Tibial nerve (tissue), 4 donors: ENCODE data around the gene OSBPL10. TPM values are rescaled to one million over a fixed set of nuclear protein-coding genes. Genes with fewer than 3 reads are reported as not detected.

ENCODE experiments used
- DNase-seq, 2 donors: peaks; one replicate each; pipeline ENCODE4 v3.0.0-alpha.2; 2019; ENCODE audit warnings: low spot score in 2 of 2
- H3K27ac ChIP-seq, 4 donors: fragments of 200-600 bp; sonication (generic) in 3 of 4; one replicate each; pipeline ENCODE4 v1.5.1; 2017 to 2019; ENCODE audit warnings: mild to moderate bottlenecking in 1 of 4
- H3K27me3 ChIP-seq, 2 donors: fragments of 200-600 bp; sonication (generic) in 1 of 2; one replicate each; pipeline versions ENCODE4 v1.5.1 to v1.6.0; 2017 to 2019
- H3K36me3 ChIP-seq, 3 donors: fragments of 200-600 bp; sonication (generic); one replicate each; pipeline ENCODE4 v1.5.1; 2018 to 2019
- H3K4me1 ChIP-seq, 4 donors: fragments of 200-600 bp; sonication (generic) in 3 of 4; one replicate each; pipeline ENCODE4 v1.5.1; 2017 to 2019
- H3K4me3 ChIP-seq, 4 donors: fragments of 200-600 bp; sonication (generic) in 3 of 4; one replicate each; pipeline ENCODE4 v1.5.1; 2017 to 2019; ENCODE audit warnings: mild to moderate bottlenecking in 1 of 4, moderate library complexity in 1 of 4
- H3K9me3 ChIP-seq, 4 donors: fragments of 200-600 bp; sonication (generic) in 3 of 4; one replicate each; pipeline ENCODE4 v1.5.1; 2017 to 2019
- EP300 ChIP-seq, 2 donors: sonication (generic); formaldehyde crosslinking; IDR thresholded peaks; one replicate each; pipeline ENCODE4 v1.6.1; 2017; ENCODE audit warnings: antibody characterized with exemption in 2 of 2, mild to moderate bottlenecking in 1 of 2
- POLR2A ChIP-seq, 2 donors: fragments of 450-650 bp; IDR thresholded peaks; one replicate each; pipeline ENCODE4 v1.6.1; 2017; ENCODE audit warnings: antibody characterized with exemption in 2 of 2, mild to moderate bottlenecking in 2 of 2, moderate library complexity in 2 of 2
- WGBS, 2 donors: methylation state at CpG; one replicate each; pipeline ENCODE4 v1.1.5; 2018; 5-methylcytosine and 5-hydroxymethylcytosine counted together
- total RNA-seq, 4 donors: library from RNA; depleted of rRNA; stranded (reverse); fragments of >200 nt; gene quantifications; one replicate each; pipeline ENCODE4 v1.1.0, GENCODE V29; 2016
- TF ChIP-seq, protein P1 (sequence below), 5 experiments: fragments of 200-600 bp in 3 of 5; fragments of 450-650 bp in 2 of 5; sonication (generic) in 3 of 5; IDR thresholded peaks; one replicate each; pipeline ENCODE4 v1.5.1; 2016 to 2019; ENCODE audit warnings: antibody characterized with exemption in 5 of 5, mild to moderate bottlenecking in 3 of 5, moderate library complexity in 2 of 5

OSBPL10 gene
- total RNA-seq, 4 donors from 2014 or later: 45.0 to 79.2 (median 60.4) TPM

DNA sequence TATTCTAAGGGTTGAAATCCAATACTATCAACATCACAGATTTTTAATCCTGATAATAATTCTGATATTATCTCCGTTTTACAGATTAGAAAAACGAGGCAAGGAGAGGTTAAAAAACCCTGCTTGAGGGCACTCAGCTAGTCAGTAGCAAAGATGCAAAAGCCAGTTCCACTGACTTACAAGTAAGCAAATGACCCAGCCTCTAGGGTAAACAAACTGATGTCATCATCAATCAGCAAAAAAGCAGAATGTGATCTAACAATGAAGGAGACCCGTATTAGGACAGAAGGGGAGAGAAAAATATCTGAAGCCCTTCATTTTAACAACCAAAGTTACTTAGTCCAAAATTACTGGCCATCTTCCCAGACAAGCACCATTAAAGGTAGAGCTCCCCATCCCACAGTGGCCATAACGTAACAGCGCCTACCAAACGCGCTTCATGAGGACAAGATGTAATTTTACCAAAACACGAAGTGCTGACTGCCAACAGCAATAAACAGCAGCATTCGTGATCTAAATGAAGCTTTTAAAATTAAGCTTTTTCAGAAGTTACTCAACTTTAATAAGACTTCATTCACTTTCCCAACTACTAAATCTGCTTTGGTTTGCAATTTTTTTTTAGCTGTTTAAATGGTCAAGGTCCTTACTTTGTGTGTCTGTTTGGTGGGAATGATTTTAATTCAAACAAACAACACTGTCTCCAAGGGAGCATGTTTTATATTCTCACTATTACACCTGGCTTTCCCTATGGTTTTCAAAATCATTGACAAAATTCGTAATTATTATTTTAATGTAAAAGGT lies 176.6 kb downstream of the OSBPL10 start:
- WGBS, 2 donors: 59 to 61% methylated on average over 10 of the region's 10 CpGs
- H3K4me1 ChIP-seq: peaks cover 0 to 21% (median 8%) of the 10 kb centered on the region in 4 donors
- no peak overlapping the region for H3K4me3 ChIP-seq
- no peaks in the 10 kb centered on the region for H3K27me3 ChIP-seq
- H3K9me3 ChIP-seq: no peaks in the 10 kb centered on the region
- TF ChIP-seq, protein P1, sequence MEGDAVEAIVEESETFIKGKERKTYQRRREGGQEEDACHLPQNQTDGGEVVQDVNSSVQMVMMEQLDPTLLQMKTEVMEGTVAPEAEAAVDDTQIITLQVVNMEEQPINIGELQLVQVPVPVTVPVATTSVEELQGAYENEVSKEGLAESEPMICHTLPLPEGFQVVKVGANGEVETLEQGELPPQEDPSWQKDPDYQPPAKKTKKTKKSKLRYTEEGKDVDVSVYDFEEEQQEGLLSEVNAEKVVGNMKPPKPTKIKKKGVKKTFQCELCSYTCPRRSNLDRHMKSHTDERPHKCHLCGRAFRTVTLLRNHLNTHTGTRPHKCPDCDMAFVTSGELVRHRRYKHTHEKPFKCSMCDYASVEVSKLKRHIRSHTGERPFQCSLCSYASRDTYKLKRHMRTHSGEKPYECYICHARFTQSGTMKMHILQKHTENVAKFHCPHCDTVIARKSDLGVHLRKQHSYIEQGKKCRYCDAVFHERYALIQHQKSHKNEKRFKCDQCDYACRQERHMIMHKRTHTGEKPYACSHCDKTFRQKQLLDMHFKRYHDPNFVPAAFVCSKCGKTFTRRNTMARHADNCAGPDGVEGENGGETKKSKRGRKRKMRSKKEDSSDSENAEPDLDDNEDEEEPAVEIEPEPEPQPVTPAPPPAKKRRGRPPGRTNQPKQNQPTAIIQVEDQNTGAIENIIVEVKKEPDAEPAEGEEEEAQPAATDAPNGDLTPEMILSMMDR (IDR thresholded peaks at IDR 0.05): no peak
- TF ChIP-seq EP300 (IDR thresholded peaks at IDR 0.05) (peak in 1 of 2 donors; percentile 62), POLR2A (IDR thresholded peaks at IDR 0.05) (no peak)
- peak overlapping the region in 2 of 4 donors; percentile 13 to 25 for H3K27ac ChIP-seq
- peak; percentile 17 to 34 for DNase-seq
- H3K36me3 ChIP-seq: no peaks in the 10 kb centered on the region

DNA sequence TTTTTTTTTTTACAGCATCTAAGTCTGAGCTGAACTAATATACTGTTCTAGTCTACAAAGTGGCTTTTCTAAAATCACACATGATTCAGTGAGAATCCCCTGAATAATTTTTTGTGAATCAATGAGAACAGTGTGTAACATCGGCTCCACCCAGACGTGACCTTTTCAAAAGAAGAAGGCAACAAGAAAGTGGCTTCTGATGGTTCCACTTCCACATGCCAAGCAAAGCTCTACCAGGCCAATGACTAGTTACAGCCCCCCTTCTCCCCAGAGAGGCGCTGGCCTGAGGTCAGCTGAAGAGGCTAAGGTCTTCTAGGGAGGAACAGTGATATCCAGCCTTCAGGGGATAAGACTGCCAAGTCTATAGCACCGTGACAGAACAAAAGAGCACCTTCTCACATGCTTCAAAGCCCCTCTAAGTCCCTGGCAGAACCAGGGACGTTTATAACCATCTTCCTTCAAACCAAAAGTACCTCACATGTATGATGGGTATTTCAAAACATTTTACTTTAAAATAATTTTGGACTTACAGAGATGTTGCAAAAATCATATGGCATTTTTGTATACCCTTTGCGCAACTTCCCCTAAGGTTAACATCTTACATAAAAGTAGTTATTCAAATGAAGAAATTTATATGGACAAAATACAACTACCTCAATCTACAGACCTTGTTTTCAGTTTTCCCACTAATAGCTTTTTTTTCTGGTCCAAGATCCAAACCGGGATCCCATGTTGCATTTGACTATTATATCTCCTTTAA lies 177.9 kb downstream of the OSBPL10 start:
- Histone ChIP-seq H3K27me3 (no peaks in the 10 kb centered on the region), H3K9me3 (no peaks in the 10 kb centered on the region), H3K27ac (peak overlapping the region in 1 of 4 donors; percentile 14), H3K4me1 (peaks cover 0 to 21% (median 8%) of the 10 kb centered on the region in 4 donors), H3K36me3 (no peaks in the 10 kb centered on the region), H3K4me3 (no peak overlapping the region)
- no peak for TF ChIP-seq POLR2A (IDR thresholded peaks at IDR 0.05)
- TF ChIP-seq EP300 (IDR thresholded peaks at IDR 0.05): no peak
- TF ChIP-seq, protein P1 (IDR thresholded peaks at IDR 0.05): no peak
- DNase-seq: peak; percentile 11 to 25
- 47 to 51% methylated on average over 7 of the region's 7 CpGs for WGBS, 2 donors

DNA sequence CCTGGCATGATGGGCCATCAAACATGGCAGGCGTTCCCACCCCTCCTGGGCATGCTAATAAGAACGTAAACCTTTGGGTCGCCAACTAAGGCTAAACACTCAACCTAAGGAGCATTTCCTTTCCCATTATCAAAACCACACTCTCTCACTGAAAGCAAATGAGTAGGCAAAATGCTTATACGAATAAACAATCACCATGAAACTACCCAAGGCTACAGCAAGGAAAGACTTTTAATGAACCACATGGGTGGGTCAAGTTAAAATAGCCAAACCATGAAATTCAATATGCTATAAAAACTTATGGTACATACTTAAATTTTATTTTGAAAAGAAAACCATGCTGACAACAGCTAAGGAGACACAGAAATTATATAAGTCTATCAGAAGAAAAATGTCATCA lies 180.6 kb downstream of the OSBPL10 start:
- DNase-seq: no peak
- Histone ChIP-seq H3K4me3 (no peak overlapping the region), H3K9me3 (no peaks in the 10 kb centered on the region), H3K4me1 (peaks cover 0 to 17% (median 8%) of the 10 kb centered on the region in 4 donors), H3K36me3 (no peaks in the 10 kb centered on the region), H3K27me3 (no peaks in the 10 kb centered on the region), H3K27ac (no peak overlapping the region)
- WGBS, 2 donors: 94 to 98% methylated on average over 4 of the region's 4 CpGs
- TF ChIP-seq POLR2A (IDR thresholded peaks at IDR 0.05) (no peak), EP300 (IDR thresholded peaks at IDR 0.05) (no peak)
- TF ChIP-seq, protein P1 (IDR thresholded peaks at IDR 0.05): no peak

DNA sequence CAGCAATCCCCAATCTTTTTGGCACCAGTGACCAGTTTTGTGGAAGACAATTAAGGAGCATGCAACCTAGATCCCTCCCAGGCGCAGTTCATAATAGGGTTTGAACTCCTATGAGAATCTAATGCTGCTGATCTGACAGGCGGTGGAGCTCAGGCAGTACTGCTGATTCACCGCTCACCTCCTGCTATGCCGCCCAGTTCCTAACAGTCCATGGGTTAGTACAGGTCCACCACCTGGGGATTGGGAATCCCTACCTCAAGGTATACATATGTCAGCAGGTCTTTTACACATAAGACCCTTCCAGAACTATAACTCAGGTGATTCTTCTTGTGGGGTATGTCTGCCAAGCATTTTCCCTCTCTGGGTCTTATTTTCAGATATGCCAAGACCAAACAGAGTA lies 182.2 kb downstream of the OSBPL10 start:
- no peaks in the 10 kb centered on the region for H3K9me3 ChIP-seq
- no peak overlapping the region for H3K4me3 ChIP-seq
- H3K27ac ChIP-seq: no peak overlapping the region
- DNase-seq: no peak
- peaks cover 0 to 17% (median 8%) of the 10 kb centered on the region in 4 donors for H3K4me1 ChIP-seq
- TF ChIP-seq EP300 (IDR thresholded peaks at IDR 0.05) (no peak), POLR2A (IDR thresholded peaks at IDR 0.05) (no peak)
- TF ChIP-seq, protein P1 (IDR thresholded peaks at IDR 0.05): no peak
- H3K36me3 ChIP-seq: no peaks in the 10 kb centered on the region
- H3K27me3 ChIP-seq: no peaks in the 10 kb centered on the region
- WGBS, 2 donors: 98 to 99% methylated on average over 4 of the region's 4 CpGs

DNA sequence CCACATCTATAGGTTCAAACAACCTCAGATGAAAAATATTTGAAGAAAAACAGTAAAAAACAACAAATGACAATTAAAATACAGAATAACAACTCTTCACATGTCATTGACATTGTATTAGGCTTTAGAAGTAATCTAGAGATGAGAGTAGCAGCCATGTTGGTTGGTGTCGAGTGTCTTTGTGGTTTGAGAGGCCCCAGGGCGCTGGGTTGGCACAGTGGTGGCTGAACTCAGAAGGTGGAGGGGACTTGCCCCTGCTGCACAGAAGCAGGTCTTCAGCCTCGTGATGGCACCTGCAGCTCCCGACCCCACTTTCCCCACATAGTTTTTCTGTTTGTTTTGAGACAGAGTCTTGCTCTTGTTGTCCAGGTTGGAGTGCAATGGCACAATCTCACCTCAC lies 187.2 kb downstream of the OSBPL10 start:
- Histone ChIP-seq H3K27me3 (no peaks in the 10 kb centered on the region), H3K9me3 (no peaks in the 10 kb centered on the region), H3K4me3 (no peak overlapping the region), H3K4me1 (no peaks in the 10 kb centered on the region), H3K36me3 (peaks cover 0 to 6% (median 0%) of the 10 kb centered on the region in 3 donors), H3K27ac (no peak overlapping the region)
- no peak for TF ChIP-seq EP300 (IDR thresholded peaks at IDR 0.05)
- TF ChIP-seq POLR2A (IDR thresholded peaks at IDR 0.05): no peak
- TF ChIP-seq, protein P1 (IDR thresholded peaks at IDR 0.05): no peak
- 89 to 92% methylated on average over 4 of the region's 4 CpGs for WGBS, 2 donors
- DNase-seq: no peak
